GM08714 (cell line): Measurements from ENCODE around the gene STAG1.

ENCODE experiments used
- H3K4me3 ChIP-seq: fragments of 200-500 bp; sonication (Bioruptor generic); 2 replicates; pipeline ENCODE4 v1.5.1; 2014; ENCODE audit warnings: mild to moderate bottlenecking, low read length, inconsistent platforms
- ZNF274 ChIP-seq: IDR thresholded peaks from 2 replicates; pipeline ENCODE4 v1.6.1; 2012; ENCODE audit warnings: mild to moderate bottlenecking, low read depth, low read length

The STAG1 gene

GRCh38 chr3:136293279-136293678 lies 458.9 kb downstream of the STAG1 start:
- no peak overlapping the region for H3K4me3 ChIP-seq
- TF ChIP-seq ZNF274: no peak

GRCh38 chr3:136292500-136292899 lies 459.7 kb downstream of the STAG1 start:
- H3K4me3 ChIP-seq: no peak overlapping the region
- no peak for TF ChIP-seq ZNF274

- TF ChIP-seq ZNF274: no peak
- no peak overlapping the region for H3K4me3 ChIP-seq
Measured at GRCh38 chr3:136291302-136291701, 460.9 kb downstream of the STAG1 start.
